PC-3 (cell line): ENCODE measurements around the gene NHLH1. TPM values are rescaled to one million over a fixed set of nuclear protein-coding genes. Genes with fewer than 3 reads are reported as not detected.

ENCODE experiments used
- ATAC-seq: fragments of 200-7000 bp; cut with Tn5 transposase; 2 replicates; pipeline ENCODE4 v1.9.1; 2020; ENCODE audit warnings: mild to moderate bottlenecking, moderate library complexity
- BruUV-seq: library from RNA; stranded (reverse); fragments of 400-500 nt; replicated peaks from 2 replicates; lab custom pipeline; 2021; lab: Mats Ljungman, UMichigan
- CTCF ChIA-PET: fragments of 300-600 bp; sonication (Branson Sonifier 250); formaldehyde crosslinking; loops from one replicate; lab custom pipeline; 2022; ENCODE audit warnings: antibody characterized with exemption; lab: Charles Lee
- POLR2A ChIA-PET: fragments of 300-600 bp; sonication (Branson Sonifier 250); formaldehyde crosslinking; loops from one replicate; lab custom pipeline; 2022; ENCODE audit warnings: antibody characterized with exemption; ENCODE audit not compliant: unreplicated experiment; lab: Charles Lee
- DNase-seq: peaks from one replicate; pipeline ENCODE4 v3.0.0-alpha.2; 2015
- H2AFZ ChIP-seq: fragments of 300-600 bp; sonication (generic); 2 replicates; pipeline ENCODE4 v1.6.0; 2016; ENCODE audit warnings: antibody characterized with exemption, low read length
- H3F3A ChIP-seq: fragments of 300-600 bp; sonication (generic); one replicate; pipeline ENCODE4 v1.6.0; 2017; ENCODE audit warnings: antibody characterized with exemption, low read length, control low read depth, mild to moderate bottlenecking; ENCODE audit not compliant: unreplicated experiment
- H3K27ac ChIP-seq: fragments of 300-600 bp; sonication (generic); 2 replicates; pipeline ENCODE4 v1.5.1; 2016; ENCODE audit warnings: mild to moderate bottlenecking, low read length
- H3K27me3 ChIP-seq: fragments of 300-600 bp; sonication (generic); 2 replicates; pipeline ENCODE4 v1.6.1; 2016; ENCODE audit warnings: low read length, mixed read lengths
- H3K36me3 ChIP-seq: fragments of 300-600 bp; sonication (generic); 2 replicates; pipeline ENCODE4 v1.6.1; 2016; ENCODE audit warnings: low read depth, mixed run types, low read length, mixed read lengths
- H3K4me1 ChIP-seq: fragments of 300-600 bp; sonication (generic); 2 replicates; pipeline ENCODE4 v1.5.1; 2016; ENCODE audit warnings: low read length; ENCODE audit not compliant: insufficient read depth
- H3K4me2 ChIP-seq: fragments of 300-600 bp; sonication (generic); 2 replicates; pipeline ENCODE4 v1.6.0; 2016; ENCODE audit warnings: low read length
- H3K4me3 ChIP-seq: fragments of 300-600 bp; sonication (generic); 2 replicates; pipeline ENCODE4 v1.5.1; 2016; ENCODE audit warnings: mild to moderate bottlenecking, low read length, mixed read lengths
- H3K79me2 ChIP-seq: fragments of 300-600 bp; sonication (generic); 2 replicates; pipeline ENCODE4 v1.6.1; 2017; ENCODE audit warnings: low read length, mixed read lengths
- H3K9ac ChIP-seq: fragments of 300-600 bp; sonication (generic); 2 replicates; pipeline ENCODE4 v1.6.0; 2016; ENCODE audit warnings: mild to moderate bottlenecking, low read length
- H3K9me2 ChIP-seq: fragments of 300-600 bp; sonication (generic); replicated peaks from 2 replicates; pipeline ENCODE4 v1.6.1; 2016; ENCODE audit warnings: mixed run types, low read length, mixed read lengths
- H3K9me3 ChIP-seq: fragments of 300-600 bp; sonication (generic); 2 replicates; pipeline ENCODE4 v1.6.1; 2016; ENCODE audit warnings: low read length, mixed read lengths
- H4K20me1 ChIP-seq: fragments of 300-600 bp; sonication (generic); 2 replicates; pipeline ENCODE4 v1.6.1; 2016; ENCODE audit warnings: low read length, mixed read lengths
- CTCF ChIP-seq: fragments of 300-600 bp; sonication (generic); conservative IDR thresholded peaks from 2 replicates; pipeline ENCODE4 v1.5.1; 2017; ENCODE audit warnings: antibody characterized with exemption, low read depth, mild to moderate bottlenecking, low read length
- EZH2 ChIP-seq: fragments of 300-600 bp; sonication (generic); IDR thresholded peaks from one replicate; pipeline ENCODE4 v1.6.1; 2017; ENCODE audit warnings: antibody characterized with exemption, mild to moderate bottlenecking, low read length; ENCODE audit not compliant: unreplicated experiment
- EZH2phosphoT487 ChIP-seq: fragments of 300-600 bp; sonication (generic); IDR thresholded peaks from 2 replicates; pipeline ENCODE4 v1.6.1; 2018; ENCODE audit warnings: mild to moderate bottlenecking, antibody characterized with exemption, low read length, borderline replicate concordance
- intact Hi-C: fragments of 100-400 bp; cut with micrococcal nuclease; formaldehyde crosslinking; loops from 2 replicates; pipeline ENCODE4 v1.9.0; 2023
- total RNA-seq: library from RNA; depleted of rRNA; stranded (reverse); fragments of >200 nt; gene quantifications from 2 replicates; pipeline ENCODE4 v1.2.3, GENCODE V29; 2014

Gene NHLH1
- total RNA-seq, 1 experiment from 2014 or later = not detected

DNA sequence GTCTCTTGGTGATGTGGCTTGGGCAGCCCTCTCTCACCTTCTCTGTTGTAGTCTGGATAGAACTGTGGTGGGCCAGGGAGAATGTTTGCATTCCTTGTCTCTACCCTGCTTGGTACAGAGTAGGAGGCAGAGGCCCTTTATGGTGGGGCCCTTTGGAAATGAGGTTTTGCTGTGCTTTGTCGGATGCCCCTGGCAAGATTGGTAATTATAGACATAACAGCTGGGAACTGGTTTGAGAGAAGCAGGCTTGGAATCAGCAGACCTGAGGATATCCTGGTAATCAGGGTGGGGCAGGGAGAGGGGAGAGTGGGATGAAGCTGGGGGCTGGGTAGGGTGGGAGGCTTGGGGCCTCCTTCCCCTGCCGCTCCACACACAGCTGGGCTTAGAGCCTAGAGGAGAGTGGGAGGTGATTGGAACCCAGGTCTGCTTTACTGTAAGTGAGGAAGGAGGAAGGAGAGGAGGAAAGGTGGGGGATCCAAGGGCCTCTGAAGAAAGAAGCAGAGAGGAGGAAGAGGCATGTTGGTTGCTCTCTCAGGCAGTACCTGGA, 38.5 kb downstream of the NHLH1 start:
- H3K9ac ChIP-seq = no peak overlapping the region
- no peaks in the 10 kb centered on the region for H4K20me1 ChIP-seq
- peaks cover 38% of the 10 kb centered on the region for H3K27me3 ChIP-seq
- peaks cover 25% of the 10 kb centered on the region for H3K4me1 ChIP-seq
- no peaks in the 10 kb centered on the region for H3F3A ChIP-seq
- H3K4me2 ChIP-seq = no peak overlapping the region
- no TSS peak for BruUV-seq
- H3K79me2 ChIP-seq = no peaks in the 10 kb centered on the region
- CTCF ChIA-PET = no interaction called here
- no peaks in the 10 kb centered on the region for H3K9me3 ChIP-seq
- DNase-seq = no peak
- no peak for TF ChIP-seq EZH2phosphoT487
- no peak for TF ChIP-seq CTCF
- no peak for TF ChIP-seq EZH2
- H3K27ac ChIP-seq = no peak overlapping the region
- no peak overlapping the region for H2AFZ ChIP-seq
- no peak overlapping the region for H3K4me3 ChIP-seq
- H3K36me3 ChIP-seq = no peaks in the 10 kb centered on the region
- no peak for ATAC-seq
- POLR2A ChIA-PET = no interaction called here
- H3K9me2 ChIP-seq = no peaks in the 10 kb centered on the region
- intact Hi-C loops = no loop called here

DNA sequence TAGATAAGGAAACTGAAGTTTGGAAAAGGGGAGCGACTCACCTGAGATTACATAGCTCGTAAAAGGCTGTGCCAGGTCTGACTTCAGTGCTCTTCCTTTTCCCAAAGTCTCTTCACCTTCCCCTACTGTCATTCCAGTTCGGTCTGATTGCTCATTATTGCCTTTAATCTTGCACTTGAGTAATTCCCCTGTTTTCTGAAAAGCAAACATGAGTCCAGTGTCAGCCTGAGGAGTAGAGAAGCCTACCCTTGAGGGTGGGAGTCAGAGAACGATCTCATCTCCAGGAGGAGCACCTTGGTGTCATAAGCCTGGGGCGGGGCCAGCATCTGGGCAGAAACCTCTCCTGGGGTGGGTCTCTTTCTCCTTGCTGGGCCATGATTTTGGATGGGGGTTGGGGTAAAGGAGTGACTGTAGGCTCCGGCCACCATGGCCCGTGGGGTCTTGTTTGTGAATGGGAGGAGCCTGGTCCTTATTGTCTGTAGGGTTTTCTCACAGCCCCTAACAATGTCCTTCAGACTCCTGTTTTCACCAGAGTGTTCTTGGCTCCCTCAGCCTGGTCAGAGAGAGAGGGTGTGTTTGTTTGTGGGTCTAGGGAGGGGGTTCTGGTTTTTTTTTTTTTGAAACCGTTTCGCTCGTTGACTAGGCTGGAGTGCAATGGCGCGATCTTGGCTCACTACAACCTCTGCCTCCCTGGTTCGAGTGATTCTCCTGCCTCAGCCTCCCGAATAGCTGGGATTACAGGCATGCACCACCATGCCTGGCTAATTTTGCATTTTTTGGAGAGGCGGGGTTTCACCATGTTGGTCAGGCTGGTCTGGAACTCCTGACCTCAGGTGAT, 39.5 kb downstream of the NHLH1 start:
- Histone ChIP-seq H3K27ac (no peak overlapping the region), H3K9me2 (no peaks in the 10 kb centered on the region), H3K4me2 (peak overlapping the region; percentile 7; the same call in 1 of the 2 replicates), H3K36me3 (no peaks in the 10 kb centered on the region), H3F3A (no peaks in the 10 kb centered on the region), H3K9me3 (no peaks in the 10 kb centered on the region), H4K20me1 (no peaks in the 10 kb centered on the region), H3K9ac (no peak overlapping the region), H3K4me3 (no peak overlapping the region), H3K79me2 (no peaks in the 10 kb centered on the region), H2AFZ (no peak overlapping the region), H3K27me3 (peaks cover 29% of the 10 kb centered on the region), H3K4me1 (peaks cover 25% of the 10 kb centered on the region)
- no TSS peak for BruUV-seq
- TF ChIP-seq EZH2 = no peak
- TF ChIP-seq EZH2phosphoT487 = no peak
- no peak for TF ChIP-seq CTCF
- DNase-seq (peak; percentile 47), ATAC-seq (no peak)
- ChIA-PET POLR2A (no interaction called here), CTCF (no interaction called here)
- intact Hi-C loops = no loop called here
